Neural cell (in vitro differentiated cells): Measurements from ENCODE around the gene RBM20. TPM values are rescaled to one million over a fixed set of nuclear protein-coding genes. Genes with fewer than 3 reads are reported as not detected.

Experiments used
- H2AFZ ChIP-seq: fragments of 200-600, 300-800 bp; sonication (generic), shearing (Covaris generic); 2 replicates; pipeline ENCODE4 v1.6.0; 2014; ENCODE audit warnings: low read depth, mild to moderate bottlenecking, antibody characterized with exemption, low read length, moderate library complexity
- H3F3A ChIP-seq: fragments of 200-600 bp; shearing (Covaris generic); 2 replicates; pipeline ENCODE4 v1.6.1; 2016; ENCODE audit warnings: mild to moderate bottlenecking, moderate library complexity, mixed read lengths, antibody characterized with exemption, low read length; ENCODE audit not compliant: insufficient read depth, poor library complexity, severe bottlenecking
- H3K27ac ChIP-seq: fragments of 200-600, 300-800 bp; sonication (generic), shearing (Covaris generic); 2 replicates; pipeline ENCODE4 v1.5.1; 2014; ENCODE audit warnings: mild to moderate bottlenecking, low read length, moderate library complexity
- H3K27me3 ChIP-seq: fragments of 300-800, 200-600 bp; sonication (generic), shearing (Covaris generic); 2 replicates; pipeline ENCODE4 v1.6.0; 2014; ENCODE audit warnings: mild to moderate bottlenecking, low read depth, low read length, moderate library complexity; ENCODE audit not compliant: insufficient read depth
- H3K36me3 ChIP-seq: fragments of 300-800, 200-600 bp; sonication (generic), shearing (Covaris generic); 2 replicates; pipeline ENCODE4 v1.5.1; 2014; ENCODE audit warnings: mild to moderate bottlenecking, antibody characterized with exemption, low read length, moderate library complexity; ENCODE audit not compliant: insufficient read depth
- H3K4me2 ChIP-seq: fragments of 300-800, 200-600 bp; sonication (generic), shearing (Covaris generic); 2 replicates; pipeline ENCODE4 v1.6.0; 2014; ENCODE audit warnings: mild to moderate bottlenecking, low read length
- H3K4me3 ChIP-seq: fragments of 300-800, 200-600 bp; sonication (generic), shearing (Covaris generic); 2 replicates; pipeline ENCODE4 v1.5.1; 2014; ENCODE audit warnings: mild to moderate bottlenecking, low read length, moderate library complexity
- H3K79me2 ChIP-seq: fragments of 200-600 bp; shearing (Covaris generic); replicated peaks from 2 replicates; pipeline ENCODE4 v1.6.0; 2014; ENCODE audit warnings: mild to moderate bottlenecking, low read length, moderate library complexity; ENCODE audit not compliant: insufficient read depth
- H3K9ac ChIP-seq: fragments of 300-800, 200-600 bp; sonication (generic), shearing (Covaris generic); 2 replicates; pipeline ENCODE4 v1.6.1; 2016; ENCODE audit warnings: mild to moderate bottlenecking, low read length, mixed read lengths
- H3K9me2 ChIP-seq: fragments of 200-600 bp; shearing (Covaris generic); 2 replicates; pipeline ENCODE4 v1.6.1; 2016; ENCODE audit warnings: mild to moderate bottlenecking, low read length, mixed read lengths; ENCODE audit not compliant: insufficient read depth
- H3K9me3 ChIP-seq: fragments of 200-600, 300-800 bp; sonication (generic), shearing (Covaris generic); 2 replicates; pipeline ENCODE4 v1.6.1; 2016; ENCODE audit warnings: mild to moderate bottlenecking, mixed run types, low read length, moderate library complexity, mixed read lengths
- H4K20me1 ChIP-seq: fragments of 200-600 bp; shearing (Covaris generic); 2 replicates; pipeline ENCODE4 v1.6.1; 2016; ENCODE audit warnings: mild to moderate bottlenecking, mixed run types; ENCODE audit not compliant: insufficient read depth
- EP300 ChIP-seq: fragments of 450-650 bp; conservative IDR thresholded peaks from 2 replicates; pipeline ENCODE4 v1.6.1; 2014; ENCODE audit warnings: antibody characterized with exemption, mild to moderate bottlenecking, moderate library complexity; ENCODE audit not compliant: poor library complexity, severe bottlenecking
- EZH2 ChIP-seq: fragments of 200-600, 300-800 bp; shearing (Covaris generic), sonication (generic); IDR thresholded peaks from 2 replicates; pipeline ENCODE4 v1.6.1; 2014; ENCODE audit warnings: antibody characterized with exemption, low read length, borderline replicate concordance, mild to moderate bottlenecking; ENCODE audit not compliant: insufficient read depth, poor library complexity, severe bottlenecking
- MXI1 ChIP-seq: fragments of 450-650 bp; conservative IDR thresholded peaks from 2 replicates; pipeline ENCODE4 v1.6.1; 2014; ENCODE audit warnings: antibody characterized with exemption, mild to moderate bottlenecking; ENCODE audit not compliant: poor library complexity, severe bottlenecking
- POLR2AphosphoS5 ChIP-seq: IDR thresholded peaks from 2 replicates; pipeline ENCODE4 v1.6.1; 2012
- RAD21 ChIP-seq: fragments of 450-650 bp; conservative IDR thresholded peaks from 2 replicates; pipeline ENCODE4 v1.6.1; 2014; ENCODE audit warnings: antibody characterized with exemption, mild to moderate bottlenecking, moderate library complexity
- SMC3 ChIP-seq: fragments of 450-650 bp; conservative IDR thresholded peaks from 2 replicates; pipeline ENCODE4 v1.6.1; 2014; ENCODE audit warnings: antibody characterized with exemption, mild to moderate bottlenecking, moderate library complexity; ENCODE audit not compliant: poor library complexity
- TAF1 ChIP-seq: IDR thresholded peaks from 2 replicates; pipeline ENCODE4 v1.6.1; 2012; ENCODE audit warnings: low read depth
- polyA plus RNA-seq: library from polyadenylated mRNA; depleted of rRNA; stranded (reverse); fragments of >200 nt; gene quantifications from 2 replicates; pipeline ENCODE4 v1.2.3, GENCODE V29; 2014
- TF ChIP-seq, protein P1 (sequence below): fragments of 450-650 bp; IDR thresholded peaks from 2 replicates; pipeline ENCODE4 v1.5.1; 2014; ENCODE audit warnings: antibody characterized with exemption, mild to moderate bottlenecking, moderate library complexity; ENCODE audit not compliant: poor library complexity, severe bottlenecking
- TF ChIP-seq, protein P2 (sequence below): IDR thresholded peaks from 2 replicates; pipeline ENCODE4 v1.6.1; 2012; ENCODE audit warnings: borderline replicate concordance

Gene RBM20
- polyA plus RNA-seq, 1 donor from 2014 or later = 0.07 TPM

DNA sequence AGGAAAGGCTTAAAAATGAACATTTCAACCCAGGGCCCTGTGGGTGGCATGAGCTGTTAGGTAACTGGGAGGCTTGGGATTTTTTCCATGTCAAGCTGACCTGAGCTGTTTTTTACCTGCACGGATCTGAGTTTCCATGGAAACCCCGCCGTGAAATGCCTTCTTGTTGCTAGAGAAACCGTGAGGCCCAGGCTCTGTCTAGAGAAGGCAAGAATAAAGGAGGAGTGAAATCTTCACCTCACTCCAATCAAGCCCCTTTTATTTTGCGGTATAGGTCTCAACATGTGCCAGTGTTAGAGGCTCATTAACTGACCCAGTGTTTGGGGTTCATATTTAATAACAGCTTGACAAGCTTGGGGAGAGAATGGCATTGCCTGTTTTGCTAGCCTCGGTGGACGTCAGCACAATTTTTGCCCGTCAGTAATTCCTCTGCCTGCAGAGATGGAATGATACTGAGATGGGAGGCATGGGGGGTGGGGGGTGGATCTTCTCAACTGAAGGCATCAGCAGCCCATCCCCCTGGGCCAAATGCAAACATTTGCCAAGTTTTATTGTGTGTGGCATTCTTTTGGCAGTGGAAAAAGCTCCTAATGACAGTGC is 178.7 kb downstream of the RBM20 start:
- Histone ChIP-seq H3K9me2 (no peaks in the 10 kb centered on the region), H4K20me1 (no peaks in the 10 kb centered on the region), H2AFZ (peak overlapping the region; percentile 36), H3F3A (peaks cover 11% of the 10 kb centered on the region), H3K4me2 (peak overlapping the region; percentile 96), H3K4me3 (peak overlapping the region; percentile 60), H3K79me2 (no peaks in the 10 kb centered on the region), H3K27ac (peak overlapping the region; percentile 100), H3K9me3 (no peaks in the 10 kb centered on the region), H3K9ac (peak overlapping the region; percentile 78), H3K27me3 (no peaks in the 10 kb centered on the region), H3K36me3 (no peaks in the 10 kb centered on the region)
- TF ChIP-seq, protein P1, sequence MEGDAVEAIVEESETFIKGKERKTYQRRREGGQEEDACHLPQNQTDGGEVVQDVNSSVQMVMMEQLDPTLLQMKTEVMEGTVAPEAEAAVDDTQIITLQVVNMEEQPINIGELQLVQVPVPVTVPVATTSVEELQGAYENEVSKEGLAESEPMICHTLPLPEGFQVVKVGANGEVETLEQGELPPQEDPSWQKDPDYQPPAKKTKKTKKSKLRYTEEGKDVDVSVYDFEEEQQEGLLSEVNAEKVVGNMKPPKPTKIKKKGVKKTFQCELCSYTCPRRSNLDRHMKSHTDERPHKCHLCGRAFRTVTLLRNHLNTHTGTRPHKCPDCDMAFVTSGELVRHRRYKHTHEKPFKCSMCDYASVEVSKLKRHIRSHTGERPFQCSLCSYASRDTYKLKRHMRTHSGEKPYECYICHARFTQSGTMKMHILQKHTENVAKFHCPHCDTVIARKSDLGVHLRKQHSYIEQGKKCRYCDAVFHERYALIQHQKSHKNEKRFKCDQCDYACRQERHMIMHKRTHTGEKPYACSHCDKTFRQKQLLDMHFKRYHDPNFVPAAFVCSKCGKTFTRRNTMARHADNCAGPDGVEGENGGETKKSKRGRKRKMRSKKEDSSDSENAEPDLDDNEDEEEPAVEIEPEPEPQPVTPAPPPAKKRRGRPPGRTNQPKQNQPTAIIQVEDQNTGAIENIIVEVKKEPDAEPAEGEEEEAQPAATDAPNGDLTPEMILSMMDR = peak; percentile 53
- TF ChIP-seq RAD21 (peak; percentile 65), POLR2AphosphoS5 (peak; percentile 66), EP300 (peak; percentile 89), SMC3 (peak; percentile 52), TAF1 (peak; percentile 60), EZH2 (no peak), MXI1 (peak; percentile 28)
- TF ChIP-seq, protein P2, sequence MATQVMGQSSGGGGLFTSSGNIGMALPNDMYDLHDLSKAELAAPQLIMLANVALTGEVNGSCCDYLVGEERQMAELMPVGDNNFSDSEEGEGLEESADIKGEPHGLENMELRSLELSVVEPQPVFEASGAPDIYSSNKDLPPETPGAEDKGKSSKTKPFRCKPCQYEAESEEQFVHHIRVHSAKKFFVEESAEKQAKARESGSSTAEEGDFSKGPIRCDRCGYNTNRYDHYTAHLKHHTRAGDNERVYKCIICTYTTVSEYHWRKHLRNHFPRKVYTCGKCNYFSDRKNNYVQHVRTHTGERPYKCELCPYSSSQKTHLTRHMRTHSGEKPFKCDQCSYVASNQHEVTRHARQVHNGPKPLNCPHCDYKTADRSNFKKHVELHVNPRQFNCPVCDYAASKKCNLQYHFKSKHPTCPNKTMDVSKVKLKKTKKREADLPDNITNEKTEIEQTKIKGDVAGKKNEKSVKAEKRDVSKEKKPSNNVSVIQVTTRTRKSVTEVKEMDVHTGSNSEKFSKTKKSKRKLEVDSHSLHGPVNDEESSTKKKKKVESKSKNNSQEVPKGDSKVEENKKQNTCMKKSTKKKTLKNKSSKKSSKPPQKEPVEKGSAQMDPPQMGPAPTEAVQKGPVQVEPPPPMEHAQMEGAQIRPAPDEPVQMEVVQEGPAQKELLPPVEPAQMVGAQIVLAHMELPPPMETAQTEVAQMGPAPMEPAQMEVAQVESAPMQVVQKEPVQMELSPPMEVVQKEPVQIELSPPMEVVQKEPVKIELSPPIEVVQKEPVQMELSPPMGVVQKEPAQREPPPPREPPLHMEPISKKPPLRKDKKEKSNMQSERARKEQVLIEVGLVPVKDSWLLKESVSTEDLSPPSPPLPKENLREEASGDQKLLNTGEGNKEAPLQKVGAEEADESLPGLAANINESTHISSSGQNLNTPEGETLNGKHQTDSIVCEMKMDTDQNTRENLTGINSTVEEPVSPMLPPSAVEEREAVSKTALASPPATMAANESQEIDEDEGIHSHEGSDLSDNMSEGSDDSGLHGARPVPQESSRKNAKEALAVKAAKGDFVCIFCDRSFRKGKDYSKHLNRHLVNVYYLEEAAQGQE = peak; percentile 96

DNA sequence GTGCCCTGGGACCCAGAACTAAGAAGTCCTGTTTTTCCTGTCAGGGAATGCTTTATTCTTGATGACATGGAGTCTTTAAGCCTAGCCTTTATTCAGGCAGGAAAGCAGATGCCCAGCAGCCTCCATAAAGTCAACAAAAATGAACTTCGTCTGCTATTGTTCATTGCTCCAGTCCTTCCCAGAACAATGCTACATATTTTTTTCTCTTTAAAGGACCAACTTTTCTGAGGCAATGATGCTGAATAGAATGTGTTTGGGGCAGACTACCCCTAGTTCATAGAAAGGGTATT is 180.0 kb downstream of the RBM20 start:
- H3K36me3 ChIP-seq = no peaks in the 10 kb centered on the region
- H3K79me2 ChIP-seq = no peaks in the 10 kb centered on the region
- no peaks in the 10 kb centered on the region for H3K27me3 ChIP-seq
- H3K9me3 ChIP-seq = no peaks in the 10 kb centered on the region
- H4K20me1 ChIP-seq = no peaks in the 10 kb centered on the region
- H3K9ac ChIP-seq = peak overlapping the region; percentile 78
- no peaks in the 10 kb centered on the region for H3K9me2 ChIP-seq
- no peak overlapping the region for H3K4me3 ChIP-seq
- no peak overlapping the region for H3K4me2 ChIP-seq
- peak overlapping the region; percentile 100 for H3K27ac ChIP-seq
- H3F3A ChIP-seq = peaks cover 11% of the 10 kb centered on the region
- no peak overlapping the region for H2AFZ ChIP-seq
- TF ChIP-seq, protein P1 = no peak
- TF ChIP-seq POLR2AphosphoS5 (no peak), SMC3 (no peak), RAD21 (no peak), EP300 (no peak), MXI1 (no peak), TAF1 (no peak), EZH2 (no peak)
- TF ChIP-seq, protein P2 = no peak
